ENCODE data around the gene NEK1.

The NEK1 gene

GRCh38 chr4:169657470-169658107 lies 45.2 kb upstream of the NEK1 start:
- no peak for TF ChIP-seq CTCF (IDR thresholded peaks at IDR 0.05)
- DNase-seq (ENCODE audit: low spot score) = no peak
- H3K27ac ChIP-seq = no peak overlapping the region
- H3K4me3 ChIP-seq = no peak overlapping the region

GRCh38 chr4:169655401-169655800 lies 43.0 kb upstream of the NEK1 start:
- no peak for TF ChIP-seq CTCF (IDR thresholded peaks at IDR 0.05)
- no peak for DNase-seq (ENCODE audit: low spot score)
- H3K27ac ChIP-seq = no peak overlapping the region
- no peak overlapping the region for H3K4me3 ChIP-seq

GRCh38 chr4:169652535-169652934 lies 40.2 kb upstream of the NEK1 start:
- no peak for TF ChIP-seq CTCF (IDR thresholded peaks at IDR 0.05)
- Histone ChIP-seq H3K27ac (no peak overlapping the region), H3K4me3 (no peak overlapping the region)
- no peak for DNase-seq (ENCODE audit: low spot score)

- DNase-seq (ENCODE audit: low spot score) = no peak
- Histone ChIP-seq H3K27ac (no peak overlapping the region), H3K4me3 (no peak overlapping the region)
- TF ChIP-seq CTCF (IDR thresholded peaks at IDR 0.05) = no peak
These were observed 38.0 kb upstream of the NEK1 start for GRCh38 chr4:169650227-169650936.

GRCh38 chr4:169649545-169650226 lies 37.3 kb upstream of the NEK1 start:
- no peak for DNase-seq (ENCODE audit: low spot score)
- peak overlapping the region in 1 of 2 donors; percentile 6 for H3K27ac ChIP-seq
- no peak for TF ChIP-seq CTCF (IDR thresholded peaks at IDR 0.05)
- no peak overlapping the region for H3K4me3 ChIP-seq

GRCh38 chr4:169645627-169646026 lies 33.2 kb upstream of the NEK1 start:
- TF ChIP-seq CTCF (IDR thresholded peaks at IDR 0.05) = no peak
- no peak overlapping the region for H3K4me3 ChIP-seq
- no peak for DNase-seq (ENCODE audit: low spot score)
- H3K27ac ChIP-seq = no peak overlapping the region
